Measurements from ENCODE around the gene LIPE. TPM values are rescaled to one million over a fixed set of nuclear protein-coding genes. Genes with fewer than 3 reads are reported as not detected.

LIPE gene
- total and polyA plus RNA-seq, 2 experiments from 2014 or later, result 5.8 to 10.9 TPM

DNA sequence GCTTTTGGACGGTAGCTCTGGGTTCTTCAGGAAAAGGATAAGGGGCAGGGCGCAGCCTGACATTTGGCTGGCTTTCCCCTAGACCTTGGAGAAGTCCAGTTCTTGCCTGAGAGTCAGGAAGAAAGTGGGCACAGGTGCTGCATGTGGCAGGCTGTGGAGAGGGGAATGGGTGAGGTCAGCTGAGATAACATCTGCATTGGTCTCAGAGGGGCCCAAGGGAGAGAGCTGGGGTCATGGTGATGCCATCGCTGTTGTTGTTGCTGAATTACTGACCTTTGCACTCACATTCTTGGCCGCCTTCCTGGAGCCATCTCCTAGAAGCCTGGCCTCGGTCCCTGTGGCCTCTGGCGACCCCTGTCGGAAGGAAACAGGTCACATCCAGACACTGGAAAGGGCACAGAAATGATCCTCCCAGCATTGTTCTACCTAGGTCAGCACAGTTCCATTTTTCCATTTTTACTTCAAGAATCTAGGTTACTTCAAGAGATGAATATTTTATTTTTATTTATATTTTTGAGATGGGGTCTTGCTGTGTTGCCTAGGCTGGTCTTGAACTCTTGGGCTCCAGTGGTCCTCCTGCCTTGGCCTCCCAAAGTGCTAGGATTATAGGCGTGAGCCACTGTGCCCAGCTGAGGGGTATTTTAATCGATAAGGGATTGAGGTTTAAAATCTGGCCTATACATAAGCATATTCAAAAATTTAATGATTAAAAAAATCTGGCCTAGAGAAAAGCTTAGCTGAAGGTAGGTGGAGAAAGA, 6.5 kb upstream of the LIPE start:
- Histone ChIP-seq H3K27ac (ENCODE audit: low read depth) (no peak overlapping the region), H4K20me1 (replicated peaks; ENCODE audit: insufficient read depth) (0 out of 2 replicates have a peak, but pooled peaks cover 3% of the 10 kb centered on the region), H3K36me3 (ENCODE audit: insufficient read depth) (no peaks in the 10 kb centered on the region), H3K4me1 (ENCODE audit: insufficient read depth) (no peaks in the 10 kb centered on the region), H3K4me2 (peak overlapping the region; percentile 53; the same call in 1 of the 2 replicates), H3F3A (replicated peaks; ENCODE audit: low read depth) (peaks cover 3% of the 10 kb centered on the region; the same call in 1 of the 2 replicates), H3K27me3 (ENCODE audit: insufficient read depth) (0 out of 2 replicates have a peak, but pooled peaks cover 2% of the 10 kb centered on the region), H3K9me2 (ENCODE audit: insufficient read depth) (no peaks in the 10 kb centered on the region), H3K79me2 (replicated peaks; ENCODE audit: insufficient read depth) (no peaks in the 10 kb centered on the region), H3K4me3 (no peak overlapping the region), H2AFZ (peak overlapping the region; percentile 91)
- H3K4me1 Mint-ChIP-seq, result peaks cover 4% of the 10 kb centered on the region; the same call in 2 of the 3 replicates
- DNase-seq (ENCODE audit: low spot score) (peak; percentile 86), ATAC-seq (peak; percentile 97)
- TF ChIP-seq ZNF114 (CRISPR knock-in tag; IDR thresholded peaks at IDR 0.05), result no peak
- no peak for TF ChIP-seq POLR2AphosphoS5 (IDR thresholded peaks at IDR 0.05; ENCODE audit: low read depth)
- TF ChIP-seq, protein P1, sequence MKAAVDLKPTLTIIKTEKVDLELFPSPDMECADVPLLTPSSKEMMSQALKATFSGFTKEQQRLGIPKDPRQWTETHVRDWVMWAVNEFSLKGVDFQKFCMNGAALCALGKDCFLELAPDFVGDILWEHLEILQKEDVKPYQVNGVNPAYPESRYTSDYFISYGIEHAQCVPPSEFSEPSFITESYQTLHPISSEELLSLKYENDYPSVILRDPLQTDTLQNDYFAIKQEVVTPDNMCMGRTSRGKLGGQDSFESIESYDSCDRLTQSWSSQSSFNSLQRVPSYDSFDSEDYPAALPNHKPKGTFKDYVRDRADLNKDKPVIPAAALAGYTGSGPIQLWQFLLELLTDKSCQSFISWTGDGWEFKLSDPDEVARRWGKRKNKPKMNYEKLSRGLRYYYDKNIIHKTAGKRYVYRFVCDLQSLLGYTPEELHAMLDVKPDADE (IDR thresholded peaks at IDR 0.05), result no peak
- TF ChIP-seq, protein P2, sequence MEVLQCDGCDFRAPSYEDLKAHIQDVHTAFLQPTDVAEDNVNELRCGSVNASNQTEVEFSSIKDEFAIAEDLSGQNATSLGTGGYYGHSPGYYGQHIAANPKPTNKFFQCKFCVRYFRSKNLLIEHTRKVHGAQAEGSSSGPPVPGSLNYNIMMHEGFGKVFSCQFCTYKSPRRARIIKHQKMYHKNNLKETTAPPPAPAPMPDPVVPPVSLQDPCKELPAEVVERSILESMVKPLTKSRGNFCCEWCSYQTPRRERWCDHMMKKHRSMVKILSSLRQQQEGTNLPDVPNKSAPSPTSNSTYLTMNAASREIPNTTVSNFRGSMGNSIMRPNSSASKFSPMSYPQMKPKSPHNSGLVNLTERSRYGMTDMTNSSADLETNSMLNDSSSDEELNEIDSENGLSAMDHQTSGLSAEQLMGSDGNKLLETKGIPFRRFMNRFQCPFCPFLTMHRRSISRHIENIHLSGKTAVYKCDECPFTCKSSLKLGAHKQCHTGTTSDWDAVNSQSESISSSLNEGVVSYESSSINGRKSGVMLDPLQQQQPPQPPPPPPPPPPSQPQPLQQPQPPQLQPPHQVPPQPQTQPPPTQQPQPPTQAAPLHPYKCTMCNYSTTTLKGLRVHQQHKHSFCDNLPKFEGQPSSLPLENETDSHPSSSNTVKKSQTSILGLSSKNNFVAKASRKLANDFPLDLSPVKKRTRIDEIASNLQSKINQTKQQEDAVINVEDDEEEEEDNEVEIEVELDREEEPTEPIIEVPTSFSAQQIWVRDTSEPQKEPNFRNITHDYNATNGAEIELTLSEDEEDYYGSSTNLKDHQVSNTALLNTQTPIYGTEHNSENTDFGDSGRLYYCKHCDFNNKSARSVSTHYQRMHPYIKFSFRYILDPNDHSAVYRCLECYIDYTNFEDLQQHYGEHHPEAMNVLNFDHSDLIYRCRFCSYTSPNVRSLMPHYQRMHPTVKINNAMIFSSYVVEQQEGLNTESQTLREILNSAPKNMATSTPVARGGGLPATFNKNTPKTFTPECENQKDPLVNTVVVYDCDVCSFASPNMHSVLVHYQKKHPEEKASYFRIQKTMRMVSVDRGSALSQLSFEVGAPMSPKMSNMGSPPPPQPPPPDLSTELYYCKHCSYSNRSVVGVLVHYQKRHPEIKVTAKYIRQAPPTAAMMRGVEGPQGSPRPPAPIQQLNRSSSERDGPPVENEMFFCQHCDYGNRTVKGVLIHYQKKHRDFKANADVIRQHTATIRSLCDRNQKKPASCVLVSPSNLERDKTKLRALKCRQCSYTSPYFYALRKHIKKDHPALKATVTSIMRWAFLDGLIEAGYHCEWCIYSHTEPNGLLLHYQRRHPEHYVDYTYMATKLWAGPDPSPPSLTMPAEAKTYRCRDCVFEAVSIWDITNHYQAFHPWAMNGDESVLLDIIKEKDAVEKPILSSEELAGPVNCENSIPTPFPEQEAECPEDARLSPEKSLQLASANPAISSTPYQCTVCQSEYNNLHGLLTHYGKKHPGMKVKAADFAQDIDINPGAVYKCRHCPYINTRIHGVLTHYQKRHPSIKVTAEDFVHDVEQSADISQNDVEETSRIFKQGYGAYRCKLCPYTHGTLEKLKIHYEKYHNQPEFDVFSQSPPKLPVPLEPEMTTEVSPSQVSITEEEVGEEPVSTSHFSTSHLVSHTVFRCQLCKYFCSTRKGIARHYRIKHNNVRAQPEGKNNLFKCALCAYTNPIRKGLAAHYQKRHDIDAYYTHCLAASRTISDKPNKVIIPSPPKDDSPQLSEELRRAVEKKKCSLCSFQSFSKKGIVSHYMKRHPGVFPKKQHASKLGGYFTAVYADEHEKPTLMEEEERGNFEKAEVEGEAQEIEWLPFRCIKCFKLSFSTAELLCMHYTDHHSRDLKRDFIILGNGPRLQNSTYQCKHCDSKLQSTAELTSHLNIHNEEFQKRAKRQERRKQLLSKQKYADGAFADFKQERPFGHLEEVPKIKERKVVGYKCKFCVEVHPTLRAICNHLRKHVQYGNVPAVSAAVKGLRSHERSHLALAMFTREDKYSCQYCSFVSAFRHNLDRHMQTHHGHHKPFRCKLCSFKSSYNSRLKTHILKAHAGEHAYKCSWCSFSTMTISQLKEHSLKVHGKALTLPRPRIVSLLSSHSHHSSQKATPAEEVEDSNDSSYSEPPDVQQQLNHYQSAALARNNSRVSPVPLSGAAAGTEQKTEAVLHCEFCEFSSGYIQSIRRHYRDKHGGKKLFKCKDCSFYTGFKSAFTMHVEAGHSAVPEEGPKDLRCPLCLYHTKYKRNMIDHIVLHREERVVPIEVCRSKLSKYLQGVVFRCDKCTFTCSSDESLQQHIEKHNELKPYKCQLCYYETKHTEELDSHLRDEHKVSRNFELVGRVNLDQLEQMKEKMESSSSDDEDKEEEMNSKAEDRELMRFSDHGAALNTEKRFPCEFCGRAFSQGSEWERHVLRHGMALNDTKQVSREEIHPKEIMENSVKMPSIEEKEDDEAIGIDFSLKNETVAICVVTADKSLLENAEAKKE (CRISPR knock-in tag; IDR thresholded peaks at IDR 0.05), result peak; percentile 84
- TF ChIP-seq ZNF331 (CRISPR knock-in tag; IDR thresholded peaks at IDR 0.05; ENCODE audit: low read depth), result no peak
- 0 out of 2 replicates have a peak, but pooled peaks have one; percentile 19 for TF ChIP-seq CREB1 (CRISPR knock-in tag; IDR thresholded peaks at IDR 0.05; ENCODE audit: low read depth)
- TF ChIP-seq, protein P3, sequence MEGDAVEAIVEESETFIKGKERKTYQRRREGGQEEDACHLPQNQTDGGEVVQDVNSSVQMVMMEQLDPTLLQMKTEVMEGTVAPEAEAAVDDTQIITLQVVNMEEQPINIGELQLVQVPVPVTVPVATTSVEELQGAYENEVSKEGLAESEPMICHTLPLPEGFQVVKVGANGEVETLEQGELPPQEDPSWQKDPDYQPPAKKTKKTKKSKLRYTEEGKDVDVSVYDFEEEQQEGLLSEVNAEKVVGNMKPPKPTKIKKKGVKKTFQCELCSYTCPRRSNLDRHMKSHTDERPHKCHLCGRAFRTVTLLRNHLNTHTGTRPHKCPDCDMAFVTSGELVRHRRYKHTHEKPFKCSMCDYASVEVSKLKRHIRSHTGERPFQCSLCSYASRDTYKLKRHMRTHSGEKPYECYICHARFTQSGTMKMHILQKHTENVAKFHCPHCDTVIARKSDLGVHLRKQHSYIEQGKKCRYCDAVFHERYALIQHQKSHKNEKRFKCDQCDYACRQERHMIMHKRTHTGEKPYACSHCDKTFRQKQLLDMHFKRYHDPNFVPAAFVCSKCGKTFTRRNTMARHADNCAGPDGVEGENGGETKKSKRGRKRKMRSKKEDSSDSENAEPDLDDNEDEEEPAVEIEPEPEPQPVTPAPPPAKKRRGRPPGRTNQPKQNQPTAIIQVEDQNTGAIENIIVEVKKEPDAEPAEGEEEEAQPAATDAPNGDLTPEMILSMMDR (conservative IDR thresholded peaks at IDR 0.05; ENCODE audit: low read depth in 2 of 2), result peak; percentile 87 to 98
- TF ChIP-seq STAT1 (IDR thresholded peaks at IDR 0.05; ENCODE audit: unreplicated experiment), result no peak
- no peak for TF ChIP-seq JUNB (IDR thresholded peaks at IDR 0.05; ENCODE audit: unreplicated experiment)
- TF ChIP-seq EZH2 (IDR thresholded peaks at IDR 0.05; ENCODE audit: low read depth, unreplicated experiment), result no peak
- peak overlapping the region; percentile 1; the same call in 1 of the 2 replicates for H3K27ac Mint-ChIP-seq
- 0 out of 3 replicates have a peak overlapping the region, but pooled peaks have one; percentile 7 for H3K4me3 Mint-ChIP-seq
- H3K9me3 Mint-ChIP-seq, result no peaks in the 10 kb centered on the region
- no peaks in the 10 kb centered on the region for H3K36me3 Mint-ChIP-seq (ENCODE audit: low read depth)
- peaks cover 7% of the 10 kb centered on the region for H3K27me3 Mint-ChIP-seq (ENCODE audit: insufficient read depth, low read depth, poor library complexity)

Measured in GM23338 (cell line).